ENCODE measurements around the gene TUBA4A.

Gene TUBA4A

GRCh38 chr2:219285894-219286425, 32.2 kb upstream of the TUBA4A start:
- WGBS, 2 experiments (ENCODE audit: insufficient coverage in 2 of 2) = 54 to 74% methylated on average over 9 to 12 of the region's 17 CpGs
- H3K4me3 ChIP-seq (ENCODE audit: extremely low read depth, insufficient read depth, low read length, poor library complexity, severe bottlenecking) = no peak overlapping the region
- no peaks in the 10 kb centered on the region for H3K9me3 ChIP-seq (ENCODE audit: control insufficient read depth, low read length)
- peaks cover 3% of the 10 kb centered on the region for H3K4me1 ChIP-seq (ENCODE audit: control insufficient read depth, insufficient read depth, low read length, poor library complexity, severe bottlenecking)
- no peak overlapping the region for H3K27ac ChIP-seq (ENCODE audit: low read depth, low read length, severe bottlenecking)
- H3K36me3 ChIP-seq (ENCODE audit: control insufficient read depth, insufficient read depth, low read length) = peaks cover 44% of the 10 kb centered on the region

GRCh38 chr2:219285373-219285735, 31.6 kb upstream of the TUBA4A start:
- H3K4me1 ChIP-seq (ENCODE audit: control insufficient read depth, insufficient read depth, low read length, poor library complexity, severe bottlenecking) = peaks cover 9% of the 10 kb centered on the region
- peaks cover 50% of the 10 kb centered on the region for H3K36me3 ChIP-seq (ENCODE audit: control insufficient read depth, insufficient read depth, low read length)
- H3K9me3 ChIP-seq (ENCODE audit: control insufficient read depth, low read length) = no peaks in the 10 kb centered on the region
- 86 to 97% methylated on average over 5 of the region's 12 CpGs for WGBS, 2 experiments (ENCODE audit: insufficient coverage in 2 of 2)
- no peak overlapping the region for H3K27ac ChIP-seq (ENCODE audit: low read depth, low read length, severe bottlenecking)
- no peak overlapping the region for H3K4me3 ChIP-seq (ENCODE audit: extremely low read depth, insufficient read depth, low read length, poor library complexity, severe bottlenecking)

GRCh38 chr2:219284501-219285372, 31.0 kb upstream of the TUBA4A start:
- Histone ChIP-seq H3K27ac (ENCODE audit: low read depth, low read length, severe bottlenecking) (no peak overlapping the region), H3K36me3 (ENCODE audit: control insufficient read depth, insufficient read depth, low read length) (peaks cover 50% of the 10 kb centered on the region), H3K9me3 (ENCODE audit: control insufficient read depth, low read length) (no peaks in the 10 kb centered on the region), H3K4me3 (ENCODE audit: extremely low read depth, insufficient read depth, low read length, poor library complexity, severe bottlenecking) (no peak overlapping the region), H3K4me1 (ENCODE audit: control insufficient read depth, insufficient read depth, low read length, poor library complexity, severe bottlenecking) (peaks cover 15% of the 10 kb centered on the region)
- WGBS, 2 experiments (ENCODE audit: insufficient coverage in 2 of 2) = 95 to 96% methylated on average over 13 to 14 of the region's 16 CpGs

GRCh38 chr2:219282943-219283581, 29.3 kb upstream of the TUBA4A start:
- Histone ChIP-seq H3K4me3 (ENCODE audit: extremely low read depth, insufficient read depth, low read length, poor library complexity, severe bottlenecking) (no peak overlapping the region), H3K36me3 (ENCODE audit: control insufficient read depth, insufficient read depth, low read length) (peaks cover 50% of the 10 kb centered on the region), H3K4me1 (ENCODE audit: control insufficient read depth, insufficient read depth, low read length, poor library complexity, severe bottlenecking) (peaks cover 21% of the 10 kb centered on the region), H3K27ac (ENCODE audit: low read depth, low read length, severe bottlenecking) (no peak overlapping the region), H3K9me3 (ENCODE audit: control insufficient read depth, low read length) (no peaks in the 10 kb centered on the region)
- WGBS, 2 experiments (ENCODE audit: insufficient coverage in 2 of 2) = 94 to 95% methylated on average over 11 to 13 of the region's 17 CpGs

- H3K4me1 ChIP-seq (ENCODE audit: control insufficient read depth, insufficient read depth, low read length, poor library complexity, severe bottlenecking) = peaks cover 28% of the 10 kb centered on the region
- no peaks in the 10 kb centered on the region for H3K9me3 ChIP-seq (ENCODE audit: control insufficient read depth, low read length)
- no peak overlapping the region for H3K27ac ChIP-seq (ENCODE audit: low read depth, low read length, severe bottlenecking)
- H3K36me3 ChIP-seq (ENCODE audit: control insufficient read depth, insufficient read depth, low read length) = peaks cover 50% of the 10 kb centered on the region
- H3K4me3 ChIP-seq (ENCODE audit: extremely low read depth, insufficient read depth, low read length, poor library complexity, severe bottlenecking) = no peak overlapping the region
- WGBS, 2 experiments (ENCODE audit: insufficient coverage in 2 of 2) = 100% methylated on average over 2 to 3 of the region's 5 CpGs
Observed at GRCh38 chr2:219282375-219282774, 28.7 kb upstream of the TUBA4A start.

- Histone ChIP-seq H3K27ac (ENCODE audit: low read depth, low read length, severe bottlenecking) (no peak overlapping the region), H3K4me1 (ENCODE audit: control insufficient read depth, insufficient read depth, low read length, poor library complexity, severe bottlenecking) (peaks cover 31% of the 10 kb centered on the region), H3K9me3 (ENCODE audit: control insufficient read depth, low read length) (no peaks in the 10 kb centered on the region), H3K36me3 (ENCODE audit: control insufficient read depth, insufficient read depth, low read length) (peaks cover 47% of the 10 kb centered on the region), H3K4me3 (ENCODE audit: extremely low read depth, insufficient read depth, low read length, poor library complexity, severe bottlenecking) (no peak overlapping the region)
- 67 to 81% methylated on average over 1 to 5 of the region's 8 CpGs for WGBS, 2 experiments (ENCODE audit: insufficient coverage in 2 of 2)
Observed at GRCh38 chr2:219281588-219281987, 27.9 kb upstream of the TUBA4A start.

GRCh38 chr2:219280651-219281050, 26.9 kb upstream of the TUBA4A start:
- Histone ChIP-seq H3K4me1 (ENCODE audit: control insufficient read depth, insufficient read depth, low read length, poor library complexity, severe bottlenecking) (peaks cover 31% of the 10 kb centered on the region), H3K9me3 (ENCODE audit: control insufficient read depth, low read length) (no peaks in the 10 kb centered on the region), H3K4me3 (ENCODE audit: extremely low read depth, insufficient read depth, low read length, poor library complexity, severe bottlenecking) (peak overlapping the region; percentile 59), H3K27ac (ENCODE audit: low read depth, low read length, severe bottlenecking) (no peak overlapping the region), H3K36me3 (ENCODE audit: control insufficient read depth, insufficient read depth, low read length) (peaks cover 43% of the 10 kb centered on the region)
- 80 to 96% methylated on average over 3 to 4 of the region's 4 CpGs for WGBS, 2 experiments (ENCODE audit: insufficient coverage in 2 of 2)

GRCh38 chr2:219279916-219280516, 26.3 kb upstream of the TUBA4A start:
- 69 to 78% methylated on average over 6 to 7 of the region's 12 CpGs for WGBS, 2 experiments (ENCODE audit: insufficient coverage in 2 of 2)

GRCh38 chr2:219279151-219279915, 25.6 kb upstream of the TUBA4A start, which contains the start of gene DNAJB2:
Gene DNAJB2 (plus strand): TSS chr2:219279366. CDS start chr2:219279834, 468 bp downstream.
- no peaks in the 10 kb centered on the region for H3K9me3 ChIP-seq (ENCODE audit: control insufficient read depth, low read length)
- H3K4me3 ChIP-seq (ENCODE audit: extremely low read depth, insufficient read depth, low read length, poor library complexity, severe bottlenecking) = peak within 1 kb of the TSS; percentile 59
- H3K27ac ChIP-seq (ENCODE audit: low read depth, low read length, severe bottlenecking) = peak within 1 kb of the TSS; percentile 98
- peaks cover 36% of the 10 kb centered on the region for H3K36me3 ChIP-seq (ENCODE audit: control insufficient read depth, insufficient read depth, low read length)
- H3K4me1 ChIP-seq (ENCODE audit: control insufficient read depth, insufficient read depth, low read length, poor library complexity, severe bottlenecking) = peaks cover 35% of the 10 kb centered on the region
- WGBS, 2 experiments (ENCODE audit: insufficient coverage in 2 of 2) = 1% methylated on average over 42 to 45 of the region's 65 CpGs

More at GRCh38 chr2:219279916-219280516, 26.3 kb upstream of the TUBA4A start:
- H3K4me1 ChIP-seq (ENCODE audit: control insufficient read depth, insufficient read depth, low read length, poor library complexity, severe bottlenecking) = peaks cover 36% of the 10 kb centered on the region
- peak overlapping the region; percentile 59 for H3K4me3 ChIP-seq (ENCODE audit: extremely low read depth, insufficient read depth, low read length, poor library complexity, severe bottlenecking)
- H3K36me3 ChIP-seq (ENCODE audit: control insufficient read depth, insufficient read depth, low read length) = peaks cover 42% of the 10 kb centered on the region
- H3K9me3 ChIP-seq (ENCODE audit: control insufficient read depth, low read length) = no peaks in the 10 kb centered on the region
- H3K27ac ChIP-seq (ENCODE audit: low read depth, low read length, severe bottlenecking) = peak overlapping the region; percentile 98

GRCh38 chr2:219278655-219279150, 25.0 kb upstream of the TUBA4A start:
- Histone ChIP-seq H3K9me3 (ENCODE audit: control insufficient read depth, low read length) (no peaks in the 10 kb centered on the region), H3K36me3 (ENCODE audit: control insufficient read depth, insufficient read depth, low read length) (peaks cover 29% of the 10 kb centered on the region), H3K4me1 (ENCODE audit: control insufficient read depth, insufficient read depth, low read length, poor library complexity, severe bottlenecking) (peaks cover 42% of the 10 kb centered on the region), H3K4me3 (ENCODE audit: extremely low read depth, insufficient read depth, low read length, poor library complexity, severe bottlenecking) (peak overlapping the region; percentile 59), H3K27ac (ENCODE audit: low read depth, low read length, severe bottlenecking) (peak overlapping the region; percentile 98)
- 12 to 13% methylated on average over 5 to 6 of the region's 9 CpGs for WGBS, 2 experiments (ENCODE audit: insufficient coverage in 2 of 2)
